Psoas muscle (tissue), 8 donors: ENCODE data around the gene AGBL2. TPM values are rescaled to one million over a fixed set of nuclear protein-coding genes. Genes with fewer than 3 reads are reported as not detected.

Experiments used
- ATAC-seq, 4 donors: fragments of 200-7000 bp; cut with Tn5 transposase; one replicate each; pipeline ENCODE4 v1.9.1; 2020; ENCODE audit warnings: moderate library complexity in 3 of 4, mild to moderate bottlenecking in 2 of 4
- DNase-seq, 2 donors: peaks; one replicate each; pipeline ENCODE4 v3.0.0-alpha.2; 2020
- H3K27ac ChIP-seq: fragments of 200-600 bp; one replicate; pipeline ENCODE4 v1.8.0; 2022
- H3K27me3 ChIP-seq, 3 donors: fragments of 200-600 bp in 1 of 3; one replicate each; pipeline versions ENCODE4 v1.6.1 to v1.8.0; 2013 to 2022; ENCODE audit warnings: low read length in 2 of 3, mild to moderate bottlenecking in 2 of 3, moderate library complexity in 1 of 3; ENCODE audit not compliant: insufficient read depth in 3 of 3
- H3K36me3 ChIP-seq, 2 donors: fragments of 200-600 bp in 1 of 2; one replicate each; pipeline versions ENCODE4 v1.6.1 to v1.8.0; 2013 to 2022; ENCODE audit warnings: low read depth in 1 of 2, mild to moderate bottlenecking in 1 of 2, moderate library complexity in 1 of 2; ENCODE audit not compliant: insufficient read depth in 1 of 2
- H3K4me1 ChIP-seq: fragments of 200-600 bp; one replicate; pipeline ENCODE4 v1.8.0; 2022
- H3K4me3 ChIP-seq: fragments of 200-600 bp; one replicate; pipeline ENCODE4 v1.8.0; 2022; ENCODE audit warnings: mild to moderate bottlenecking
- H3K9me3 ChIP-seq: fragments of 200-600 bp; one replicate; pipeline ENCODE4 v1.8.0; 2022
- CTCF ChIP-seq: fragments of 200-600 bp; IDR thresholded peaks from one replicate; pipeline ENCODE4 v1.8.0; 2022; ENCODE audit warnings: antibody characterized with exemption
- WGBS, 3 donors: extraction: QIAGEN DNeasy Blood & Tissue Kit; methylation state at CpG; one replicate each; pipeline versions ENCODE4 v1.1.6 to v1.1.7; 2013; 5-methylcytosine and 5-hydroxymethylcytosine counted together
- intact Hi-C, 2 donors: fragments of 100-400 bp; cut with DNase I; formaldehyde crosslinking; loops; one replicate each; pipeline versions ENCODE4 v1.11.0 to v1.14.2; 2022
- polyA plus RNA-seq, 3 donors: library from polyadenylated mRNA; stranded (reverse); fragments of 200-250 nt; gene quantifications; one replicate each; pipeline ENCODE4 v1.2.3, GENCODE V29; 2013
- total RNA-seq, 4 donors: library from RNA; stranded (reverse); fragmentation: NEBNext Ultra II Directional in 2 of 4; extraction: Animal tissue kit (Norgen Biotek cat#: 25700) in 2 of 4; gene quantifications; one replicate each; pipeline versions ENCODE4 v1.2.1 to v1.2.4, GENCODE V29; 2021 to 2023
- donor health status: healthy with polysubstance abuse.
- donor health status: DM: no; HTN: no; CAD: no; lungs with moderate emphysema.
- donor health status: Bipolar disorder and iron deficiency.
- donor health status: healthy.
- donor health status: DM: yes; HTN: yes; CAD: no.
- donor health status: DM: no; HTN: no; CAD: no.
- donor health status: DM: no; HTN: no; CAD: no.
- donor health status: DM: yes; HTN: yes; CAD: no.

Gene AGBL2
- total and polyA plus RNA-seq, 7 donors: 0.04 to 0.76 (median 0.15) TPM; not detected in 2

DNA sequence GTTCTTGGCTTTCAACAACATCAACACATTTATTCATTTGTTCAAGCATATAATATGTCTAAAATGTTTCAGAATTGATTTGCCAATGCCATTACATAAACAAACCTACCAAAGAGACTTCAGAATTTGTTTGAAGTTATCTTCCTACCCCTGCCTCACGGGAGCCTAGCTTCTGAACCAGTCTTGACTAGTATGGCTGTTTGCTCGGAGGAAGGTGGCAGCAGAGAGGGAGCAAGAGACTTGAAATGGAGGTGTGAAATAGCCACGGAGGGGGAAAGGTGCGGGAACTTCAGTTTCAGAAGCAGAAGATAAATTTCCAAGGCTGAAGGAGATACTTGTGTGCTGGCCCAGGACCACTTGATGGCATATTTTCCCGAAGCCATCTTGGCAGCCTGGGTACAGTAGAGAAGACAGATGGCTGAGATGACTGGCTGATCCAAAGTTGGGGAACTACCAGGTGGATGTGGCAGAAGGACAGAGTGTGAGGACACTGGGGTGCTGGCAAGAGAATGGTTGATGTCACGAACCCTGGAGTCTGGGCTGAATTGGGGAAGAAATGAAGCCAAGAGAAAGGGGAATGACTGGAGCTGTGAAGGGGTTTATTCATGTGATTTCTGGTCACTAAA, 58.8 kb downstream of the AGBL2 start:
- ATAC-seq (no peak), DNase-seq (no peak)
- Histone ChIP-seq H3K4me1 (no peaks in the 10 kb centered on the region), H3K27me3 (no peaks in the 10 kb centered on the region), H3K36me3 (no peaks in the 10 kb centered on the region), H3K4me3 (no peak overlapping the region), H3K27ac (no peak overlapping the region), H3K9me3 (no peaks in the 10 kb centered on the region)
- WGBS, 3 donors: 44 to 58% (median 49%) methylated on average over 6 of the region's 6 CpGs
- intact Hi-C loops: no loop called here
- no peak for TF ChIP-seq CTCF

DNA sequence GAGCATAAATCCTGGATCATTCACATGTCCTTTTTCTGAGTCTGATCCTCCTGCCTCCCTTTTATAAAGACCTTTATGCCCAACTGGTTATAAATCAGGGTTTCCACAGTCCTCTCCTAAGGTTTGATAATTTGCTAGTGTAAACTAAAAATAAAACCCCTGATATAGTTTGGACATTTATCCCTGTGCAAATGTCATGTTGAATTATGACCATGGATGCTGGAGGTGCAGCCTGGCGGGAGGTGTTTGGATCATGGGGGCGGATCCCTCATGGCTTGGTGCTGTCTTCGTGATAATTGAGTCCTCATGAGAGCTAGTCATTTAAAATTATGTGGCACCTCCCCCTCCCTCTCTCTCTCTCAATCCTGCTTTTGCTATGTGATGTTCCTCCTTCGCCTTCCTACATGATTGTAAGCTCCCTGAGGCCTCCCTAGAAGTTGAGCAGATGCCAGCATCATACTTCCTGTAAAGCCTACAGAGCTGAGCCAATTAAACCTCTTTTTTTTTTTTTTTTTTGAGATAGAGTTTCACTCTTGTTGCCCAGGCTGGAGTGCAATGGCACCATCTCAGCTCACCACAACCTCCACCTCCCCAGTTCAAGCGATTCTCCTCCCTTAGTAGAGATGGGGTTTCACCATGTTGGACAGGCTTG, 63.2 kb downstream of the AGBL2 start:
- ATAC-seq (no peak), DNase-seq (no peak)
- intact Hi-C loops: no loop called here
- Histone ChIP-seq H3K27ac (no peak overlapping the region), H3K9me3 (no peaks in the 10 kb centered on the region), H3K4me3 (no peak overlapping the region), H3K36me3 (no peaks in the 10 kb centered on the region), H3K27me3 (no peaks in the 10 kb centered on the region), H3K4me1 (no peaks in the 10 kb centered on the region)
- WGBS, 3 donors: 91 to 94% (median 92%) methylated on average over 5 of the region's 5 CpGs
- no peak for TF ChIP-seq CTCF

GRCh38 chr11:47649276-47649675, 65.9 kb downstream of the AGBL2 start:
- H3K4me3 ChIP-seq: no peak overlapping the region
- H3K9me3 ChIP-seq: no peaks in the 10 kb centered on the region
- no peaks in the 10 kb centered on the region for H3K36me3 ChIP-seq
- ATAC-seq (no peak), DNase-seq (no peak)
- 65 to 75% (median 67%) methylated on average over 3 of the region's 3 CpGs for WGBS, 3 donors
- no peak overlapping the region for H3K27ac ChIP-seq
- no peak for TF ChIP-seq CTCF
- intact Hi-C loops: loop anchor here (5.0 kb wide), 2 partner anchors 63 to 203 kb away; no protein-coding TSS in a partner anchor
- H3K4me1 ChIP-seq: no peaks in the 10 kb centered on the region
- no peaks in the 10 kb centered on the region for H3K27me3 ChIP-seq

GRCh38 chr11:47646019-47646418, 69.2 kb downstream of the AGBL2 start:
- Histone ChIP-seq H3K9me3 (no peaks in the 10 kb centered on the region), H3K27me3 (no peaks in the 10 kb centered on the region), H3K4me1 (peaks cover 7% of the 10 kb centered on the region), H3K4me3 (no peak overlapping the region), H3K36me3 (no peaks in the 10 kb centered on the region), H3K27ac (no peak overlapping the region)
- DNase-seq (no peak), ATAC-seq (no peak)
- 87 to 88% (median 88%) methylated on average over 6 of the region's 6 CpGs for WGBS, 3 donors
- no peak for TF ChIP-seq CTCF
- intact Hi-C loops: loop anchor here (5.0 kb wide), 2 partner anchors 66 to 206 kb away; no protein-coding TSS in a partner anchor
